ENCODE measurements around the gene LTA4H.

GRCh38 chr12:96046543-96047228 is 11.3 kb upstream of the LTA4H start:
- TF ChIP-seq CTCF (IDR thresholded peaks at IDR 0.05), result no peak
- TF ChIP-seq EP300 (IDR thresholded peaks at IDR 0.05), result no peak
- TF ChIP-seq POLR2A (IDR thresholded peaks at IDR 0.05), result no peak
